WTC11 (cell line): ENCODE measurements around the gene PRF1. TPM values are rescaled to one million over a fixed set of nuclear protein-coding genes. Genes with fewer than 3 reads are reported as not detected.

Source experiments
- ATAC-seq: fragments of 200-7000 bp; cut with Tn5 transposase; 2 replicates; pipeline ENCODE4 v1.10.0; 2021; ENCODE audit warnings: mild to moderate bottlenecking, moderate library complexity
- CTCF ChIA-PET: fragments of 300-600 bp; sonication (Branson Sonifier 250); formaldehyde crosslinking; loops from one replicate; lab custom pipeline; 2021; ENCODE audit warnings: antibody characterized with exemption; lab: Charles Lee
- POLR2A ChIA-PET: fragments of 350-600 bp; sonication (Branson Sonifier 250); formaldehyde crosslinking; loops from one replicate; lab custom pipeline; 2021; ENCODE audit warnings: antibody characterized with exemption; lab: Charles Lee
- DNase-seq: peaks from one replicate; pipeline ENCODE4 v3.0.0; 2021; ENCODE audit warnings: low spot score
- H3K27ac Mint-ChIP-seq: 2 replicates; pipeline ENCODE4 v1.8.0; 2021; ENCODE audit warnings: mixed read lengths
- H3K27me3 Mint-ChIP-seq: 2 replicates; pipeline ENCODE4 v1.8.0; 2021; ENCODE audit warnings: low read depth, mild to moderate bottlenecking, moderate library complexity, mixed read lengths
- H3K36me3 Mint-ChIP-seq: 2 replicates; pipeline ENCODE4 v1.8.0; 2021; ENCODE audit warnings: mixed read lengths
- H3K4me1 Mint-ChIP-seq: 2 replicates; pipeline ENCODE4 v1.8.0; 2022; ENCODE audit warnings: mixed read lengths
- H3K4me3 Mint-ChIP-seq: 2 replicates; pipeline ENCODE4 v1.8.0; 2021; ENCODE audit warnings: mild to moderate bottlenecking, moderate library complexity, mixed read lengths
- H3K9me3 Mint-ChIP-seq: 2 replicates; pipeline ENCODE4 v1.8.0; 2021; ENCODE audit warnings: mixed read lengths
- ATF1 ChIP-seq: sonication (generic); formaldehyde crosslinking; IDR thresholded peaks from 2 replicates; pipeline ENCODE4 v1.8.1; 2023; ENCODE audit warnings: mild to moderate bottlenecking, moderate library complexity, missing genetic modification reagents
- CTCF ChIP-seq: fragments of 200-600 bp; IDR thresholded peaks from 2 replicates; pipeline ENCODE4 v1.8.0; 2022; ENCODE audit warnings: antibody characterized with exemption
- E2F1 ChIP-seq: sonication (generic); formaldehyde crosslinking; IDR thresholded peaks from 2 replicates; pipeline ENCODE4 v1.8.0; 2022; ENCODE audit warnings: mild to moderate bottlenecking, missing genetic modification reagents
- GRHL2 ChIP-seq: fragments of 250-450 bp; sonication (Bioruptor Pico); IDR thresholded peaks from 2 replicates; pipeline ENCODE4 v1.8.0; 2022; ENCODE audit warnings: mild to moderate bottlenecking, moderate library complexity; ENCODE audit not compliant: insufficient replicate concordance, severe bottlenecking
- JAZF1 ChIP-seq: fragments of 250-450 bp; sonication (Bioruptor Pico); IDR thresholded peaks from 2 replicates; pipeline ENCODE4 v1.9.0; 2021; ENCODE audit warnings: moderate library complexity, mild to moderate bottlenecking, inconsistent platforms
- JUN ChIP-seq: sonication (generic); formaldehyde crosslinking; IDR thresholded peaks from 2 replicates; pipeline ENCODE4 v1.8.0; 2023; ENCODE audit warnings: mild to moderate bottlenecking, missing genetic modification reagents
- MXD4 ChIP-seq: fragments of 250-450 bp; sonication (Bioruptor Pico); IDR thresholded peaks from 2 replicates; pipeline ENCODE4 v1.8.0; 2021; ENCODE audit warnings: mild to moderate bottlenecking, moderate library complexity, borderline replicate concordance
- NR2C2 ChIP-seq: sonication (generic); formaldehyde crosslinking; IDR thresholded peaks from 2 replicates; pipeline ENCODE4 v1.8.0; 2022; ENCODE audit warnings: mild to moderate bottlenecking, missing genetic modification reagents
- PREB ChIP-seq: sonication (generic); formaldehyde crosslinking; IDR thresholded peaks from 2 replicates; pipeline ENCODE4 v1.8.1; 2022; ENCODE audit warnings: mild to moderate bottlenecking, missing genetic modification reagents, moderate library complexity, borderline replicate concordance
- SOX15 ChIP-seq: fragments of 250-450 bp; sonication (Bioruptor Pico); IDR thresholded peaks from 2 replicates; pipeline ENCODE4 v1.9.0; 2021; ENCODE audit warnings: mild to moderate bottlenecking
- TCF7 ChIP-seq: sonication (generic); formaldehyde crosslinking; IDR thresholded peaks from 2 replicates; pipeline ENCODE4 v1.8.0; 2022; ENCODE audit warnings: mild to moderate bottlenecking, low read depth, missing genetic modification reagents, moderate library complexity
- ZBTB21 ChIP-seq: sonication (generic); formaldehyde crosslinking; IDR thresholded peaks from 2 replicates; pipeline ENCODE4 v1.8.1; 2023; ENCODE audit warnings: mild to moderate bottlenecking, missing genetic modification reagents, borderline replicate concordance
- ZMAT4 ChIP-seq: fragments of 250-450 bp; sonication (Bioruptor Pico); IDR thresholded peaks from 2 replicates; pipeline ENCODE4 v1.9.0; 2021; ENCODE audit warnings: mild to moderate bottlenecking
- total RNA-seq: library from RNA; stranded (reverse); gene quantifications from 3 replicates; pipeline ENCODE4 v1.2.3, GENCODE V29; 2021
- TF ChIP-seq, protein P1 (sequence below): sonication (generic); formaldehyde crosslinking; conservative IDR thresholded peaks from 2 replicates; pipeline ENCODE4 v1.8.1; 2023; ENCODE audit warnings: mild to moderate bottlenecking, low read depth, missing genetic modification reagents, moderate library complexity
- TF ChIP-seq, protein P2 (sequence below): sonication (generic); formaldehyde crosslinking; IDR thresholded peaks from 2 replicates; pipeline ENCODE4 v1.8.0; 2023; ENCODE audit warnings: mild to moderate bottlenecking, missing genetic modification reagents
- TF ChIP-seq, protein P3 (sequence below): sonication (generic); formaldehyde crosslinking; IDR thresholded peaks from 2 replicates; pipeline ENCODE4 v1.8.0; 2023; ENCODE audit warnings: missing genetic modification reagents
- TF ChIP-seq, protein P4 (sequence below): sonication (generic); formaldehyde crosslinking; IDR thresholded peaks from 2 replicates; pipeline ENCODE4 v1.8.1; 2023; ENCODE audit warnings: mild to moderate bottlenecking, moderate library complexity, missing genetic modification reagents

Gene PRF1
- total RNA-seq, 1 experiment from 2014 or later: 0.11 TPM

GRCh38 chr10:70567603-70568002 lies 34.9 kb downstream of the PRF1 start:
- ChIA-PET POLR2A (no interaction called here), CTCF (interaction anchor here (1.2 kb wide), 1 partner anchor 9 kb away, joined by 5 read pairs; no protein-coding TSS in a partner anchor)
- H3K27ac Mint-ChIP-seq: no peak overlapping the region
- no peaks in the 10 kb centered on the region for H3K27me3 Mint-ChIP-seq
- no peaks in the 10 kb centered on the region for H3K9me3 Mint-ChIP-seq
- H3K4me1 Mint-ChIP-seq: no peaks in the 10 kb centered on the region
- TF ChIP-seq MXD4 (CRISPR knock-in tag) (no peak), ZMAT4 (CRISPR knock-in tag) (no peak), JUN (CRISPR knock-in tag) (no peak), TCF7 (CRISPR knock-in tag) (no peak), PREB (CRISPR knock-in tag) (no peak), JAZF1 (CRISPR knock-in tag) (no peak), NR2C2 (CRISPR knock-in tag) (no peak), SOX15 (CRISPR knock-in tag) (no peak)
- TF ChIP-seq, protein P1, sequence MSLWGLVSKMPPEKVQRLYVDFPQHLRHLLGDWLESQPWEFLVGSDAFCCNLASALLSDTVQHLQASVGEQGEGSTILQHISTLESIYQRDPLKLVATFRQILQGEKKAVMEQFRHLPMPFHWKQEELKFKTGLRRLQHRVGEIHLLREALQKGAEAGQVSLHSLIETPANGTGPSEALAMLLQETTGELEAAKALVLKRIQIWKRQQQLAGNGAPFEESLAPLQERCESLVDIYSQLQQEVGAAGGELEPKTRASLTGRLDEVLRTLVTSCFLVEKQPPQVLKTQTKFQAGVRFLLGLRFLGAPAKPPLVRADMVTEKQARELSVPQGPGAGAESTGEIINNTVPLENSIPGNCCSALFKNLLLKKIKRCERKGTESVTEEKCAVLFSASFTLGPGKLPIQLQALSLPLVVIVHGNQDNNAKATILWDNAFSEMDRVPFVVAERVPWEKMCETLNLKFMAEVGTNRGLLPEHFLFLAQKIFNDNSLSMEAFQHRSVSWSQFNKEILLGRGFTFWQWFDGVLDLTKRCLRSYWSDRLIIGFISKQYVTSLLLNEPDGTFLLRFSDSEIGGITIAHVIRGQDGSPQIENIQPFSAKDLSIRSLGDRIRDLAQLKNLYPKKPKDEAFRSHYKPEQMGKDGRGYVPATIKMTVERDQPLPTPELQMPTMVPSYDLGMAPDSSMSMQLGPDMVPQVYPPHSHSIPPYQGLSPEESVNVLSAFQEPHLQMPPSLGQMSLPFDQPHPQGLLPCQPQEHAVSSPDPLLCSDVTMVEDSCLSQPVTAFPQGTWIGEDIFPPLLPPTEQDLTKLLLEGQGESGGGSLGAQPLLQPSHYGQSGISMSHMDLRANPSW (CRISPR knock-in tag): no peak
- DNase-seq (no peak), ATAC-seq (no peak)
- H3K4me3 Mint-ChIP-seq: no peak overlapping the region
- H3K36me3 Mint-ChIP-seq: no peaks in the 10 kb centered on the region

GRCh38 chr10:70566515-70567290 lies 35.8 kb downstream of the PRF1 start:
- POLR2A ChIA-PET: no interaction called here
- no peak for ATAC-seq
- Mint-ChIP-seq H3K27me3 (no peaks in the 10 kb centered on the region), H3K36me3 (no peaks in the 10 kb centered on the region), H3K9me3 (no peaks in the 10 kb centered on the region), H3K4me3 (no peak overlapping the region), H3K4me1 (no peaks in the 10 kb centered on the region), H3K27ac (no peak overlapping the region)
- CTCF ChIA-PET: interaction anchor here (1.2 kb wide), 1 partner anchor 8 kb away, joined by 5 read pairs; no protein-coding TSS in a partner anchor
- DNase-seq: no peak
- TF ChIP-seq CTCF (no peak), ATF1 (CRISPR knock-in tag) (no peak), ZBTB21 (CRISPR knock-in tag) (no peak), E2F1 (CRISPR knock-in tag) (no peak), GRHL2 (CRISPR knock-in tag) (no peak)
- TF ChIP-seq, protein P2, sequence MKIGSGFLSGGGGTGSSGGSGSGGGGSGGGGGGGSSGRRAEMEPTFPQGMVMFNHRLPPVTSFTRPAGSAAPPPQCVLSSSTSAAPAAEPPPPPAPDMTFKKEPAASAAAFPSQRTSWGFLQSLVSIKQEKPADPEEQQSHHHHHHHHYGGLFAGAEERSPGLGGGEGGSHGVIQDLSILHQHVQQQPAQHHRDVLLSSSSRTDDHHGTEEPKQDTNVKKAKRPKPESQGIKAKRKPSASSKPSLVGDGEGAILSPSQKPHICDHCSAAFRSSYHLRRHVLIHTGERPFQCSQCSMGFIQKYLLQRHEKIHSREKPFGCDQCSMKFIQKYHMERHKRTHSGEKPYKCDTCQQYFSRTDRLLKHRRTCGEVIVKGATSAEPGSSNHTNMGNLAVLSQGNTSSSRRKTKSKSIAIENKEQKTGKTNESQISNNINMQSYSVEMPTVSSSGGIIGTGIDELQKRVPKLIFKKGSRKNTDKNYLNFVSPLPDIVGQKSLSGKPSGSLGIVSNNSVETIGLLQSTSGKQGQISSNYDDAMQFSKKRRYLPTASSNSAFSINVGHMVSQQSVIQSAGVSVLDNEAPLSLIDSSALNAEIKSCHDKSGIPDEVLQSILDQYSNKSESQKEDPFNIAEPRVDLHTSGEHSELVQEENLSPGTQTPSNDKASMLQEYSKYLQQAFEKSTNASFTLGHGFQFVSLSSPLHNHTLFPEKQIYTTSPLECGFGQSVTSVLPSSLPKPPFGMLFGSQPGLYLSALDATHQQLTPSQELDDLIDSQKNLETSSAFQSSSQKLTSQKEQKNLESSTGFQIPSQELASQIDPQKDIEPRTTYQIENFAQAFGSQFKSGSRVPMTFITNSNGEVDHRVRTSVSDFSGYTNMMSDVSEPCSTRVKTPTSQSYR (CRISPR knock-in tag): no peak
- TF ChIP-seq, protein P3, sequence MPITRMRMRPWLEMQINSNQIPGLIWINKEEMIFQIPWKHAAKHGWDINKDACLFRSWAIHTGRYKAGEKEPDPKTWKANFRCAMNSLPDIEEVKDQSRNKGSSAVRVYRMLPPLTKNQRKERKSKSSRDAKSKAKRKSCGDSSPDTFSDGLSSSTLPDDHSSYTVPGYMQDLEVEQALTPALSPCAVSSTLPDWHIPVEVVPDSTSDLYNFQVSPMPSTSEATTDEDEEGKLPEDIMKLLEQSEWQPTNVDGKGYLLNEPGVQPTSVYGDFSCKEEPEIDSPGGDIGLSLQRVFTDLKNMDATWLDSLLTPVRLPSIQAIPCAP (CRISPR knock-in tag): no peak
- TF ChIP-seq, protein P4, sequence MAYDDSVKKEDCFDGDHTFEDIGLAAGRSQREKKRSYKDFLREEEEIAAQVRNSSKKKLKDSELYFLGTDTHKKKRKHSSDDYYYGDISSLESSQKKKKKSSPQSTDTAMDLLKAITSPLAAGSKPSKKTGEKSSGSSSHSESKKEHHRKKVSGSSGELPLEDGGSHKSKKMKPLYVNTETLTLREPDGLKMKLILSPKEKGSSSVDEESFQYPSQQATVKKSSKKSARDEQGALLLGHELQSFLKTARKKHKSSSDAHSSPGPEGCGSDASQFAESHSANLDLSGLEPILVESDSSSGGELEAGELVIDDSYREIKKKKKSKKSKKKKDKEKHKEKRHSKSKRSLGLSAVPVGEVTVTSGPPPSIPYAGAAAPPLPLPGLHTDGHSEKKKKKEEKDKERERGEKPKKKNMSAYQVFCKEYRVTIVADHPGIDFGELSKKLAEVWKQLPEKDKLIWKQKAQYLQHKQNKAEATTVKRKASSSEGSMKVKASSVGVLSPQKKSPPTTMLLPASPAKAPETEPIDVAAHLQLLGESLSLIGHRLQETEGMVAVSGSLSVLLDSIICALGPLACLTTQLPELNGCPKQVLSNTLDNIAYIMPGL: no peak
